ENCODE results near the gene MPO. TPM values are rescaled to one million over a fixed set of nuclear protein-coding genes. Genes with fewer than 3 reads are reported as not detected.

The MPO gene
- total RNA-seq, 1 donor from 2014 or later: not detected

- no peaks in the 10 kb centered on the region for H3K36me3 Mint-ChIP-seq (ENCODE audit: insufficient read depth)
- H3K9me3 Mint-ChIP-seq (ENCODE audit: low read depth): no peaks in the 10 kb centered on the region
- no peaks in the 10 kb centered on the region for H3K4me1 Mint-ChIP-seq (ENCODE audit: low read depth)
- no peak for DNase-seq (ENCODE audit: low spot score, unreplicated experiment)
- H3K27ac Mint-ChIP-seq: no peak overlapping the region
- TF ChIP-seq CTCF (IDR thresholded peaks at IDR 0.05; ENCODE audit: unreplicated experiment): no peak
- peaks cover 36% of the 10 kb centered on the region for H3K27me3 Mint-ChIP-seq
- no peak overlapping the region for H3K4me3 Mint-ChIP-seq (ENCODE audit: low read depth)
These were observed 13.1 kb downstream of the MPO start for GRCh38 chr17:58267347-58268324.

GRCh38 chr17:58265902-58266875 is 14.5 kb downstream of the MPO start:
- no peaks in the 10 kb centered on the region for H3K36me3 Mint-ChIP-seq (ENCODE audit: insufficient read depth)
- no peak for DNase-seq (ENCODE audit: low spot score, unreplicated experiment)
- peaks cover under 1% of the 10 kb centered on the region for H3K9me3 Mint-ChIP-seq (ENCODE audit: low read depth)

GRCh38 chr17:58265271-58265670 is 15.5 kb downstream of the MPO start:
- no peak overlapping the region for H3K27ac Mint-ChIP-seq
- no peaks in the 10 kb centered on the region for H3K4me1 Mint-ChIP-seq (ENCODE audit: low read depth)
- H3K4me3 Mint-ChIP-seq (ENCODE audit: low read depth): no peak overlapping the region
- H3K36me3 Mint-ChIP-seq (ENCODE audit: insufficient read depth): no peaks in the 10 kb centered on the region
- peaks cover 6% of the 10 kb centered on the region for H3K9me3 Mint-ChIP-seq (ENCODE audit: low read depth)
- no peak for DNase-seq (ENCODE audit: low spot score, unreplicated experiment)
- no peak for TF ChIP-seq CTCF (IDR thresholded peaks at IDR 0.05; ENCODE audit: unreplicated experiment)
- H3K27me3 Mint-ChIP-seq: peaks cover 56% of the 10 kb centered on the region

More at GRCh38 chr17:58265902-58266875, 14.5 kb downstream of the MPO start:
- no peak overlapping the region for H3K27ac Mint-ChIP-seq
- no peak overlapping the region for H3K4me3 Mint-ChIP-seq (ENCODE audit: low read depth)
- no peak for TF ChIP-seq CTCF (IDR thresholded peaks at IDR 0.05; ENCODE audit: unreplicated experiment)
- H3K27me3 Mint-ChIP-seq: peaks cover 50% of the 10 kb centered on the region
- no peaks in the 10 kb centered on the region for H3K4me1 Mint-ChIP-seq (ENCODE audit: low read depth)

GRCh38 chr17:58264407-58265103 is 16.2 kb downstream of the MPO start:
- Mint-ChIP-seq H3K27ac (no peak overlapping the region), H3K27me3 (peaks cover 61% of the 10 kb centered on the region), H3K36me3 (ENCODE audit: insufficient read depth) (no peaks in the 10 kb centered on the region), H3K4me3 (ENCODE audit: low read depth) (no peak overlapping the region), H3K9me3 (ENCODE audit: low read depth) (peaks cover 6% of the 10 kb centered on the region), H3K4me1 (ENCODE audit: low read depth) (no peaks in the 10 kb centered on the region)
- DNase-seq (ENCODE audit: low spot score, unreplicated experiment): no peak
- no peak for TF ChIP-seq CTCF (IDR thresholded peaks at IDR 0.05; ENCODE audit: unreplicated experiment)
